ENCODE measurements around the gene TMEM225B. TPM values are rescaled to one million over a fixed set of nuclear protein-coding genes. Genes with fewer than 3 reads are reported as not detected.
"Not testable (repeated sequence)": the region's sequence is repeated elsewhere in the genome, so short reads cannot be mapped to it uniquely, and the experiment has no call there.

The TMEM225B gene
- total and polyA plus RNA-seq, 4 donors, result 0.20 to 1.4 (median 1.0) TPM

DNA sequence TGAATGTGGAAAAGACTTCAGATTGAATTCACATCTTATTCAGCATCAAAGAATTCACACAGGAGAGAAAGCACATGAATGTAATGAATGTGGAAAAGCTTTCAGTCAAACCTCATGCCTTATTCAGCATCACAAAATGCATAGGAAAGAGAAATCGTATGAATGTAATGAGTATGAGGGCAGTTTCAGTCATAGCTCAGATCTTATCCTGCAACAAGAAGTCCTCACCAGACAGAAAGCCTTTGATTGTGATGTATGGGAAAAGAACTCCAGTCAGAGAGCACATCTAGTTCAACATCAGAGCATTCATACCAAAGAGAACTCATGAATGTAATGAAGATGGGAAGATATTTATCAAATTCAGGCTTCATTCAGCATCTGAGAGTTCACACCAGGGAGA lies 24.8 kb upstream of the TMEM225B start:
- peaks cover 8% of the 10 kb centered on the region for H3K36me3 ChIP-seq (ENCODE audit: control insufficient read depth, insufficient read depth, low read length)
- no peak overlapping the region for H3K27ac ChIP-seq (ENCODE audit: low read depth, low read length)
- no peaks in the 10 kb centered on the region for H3K4me1 ChIP-seq (ENCODE audit: control insufficient read depth, insufficient read depth, low read length)
- no CpG with 5 or more reads among the region's 1 CpG for WGBS (ENCODE audit: insufficient coverage)
- H3K9me3 ChIP-seq (ENCODE audit: control insufficient read depth, insufficient read depth, low read length), result no peaks in the 10 kb centered on the region
- no peak for DNase-seq (ENCODE audit: low read depth in 4 of 6, low spot score in 6 of 6)
- H3K4me3 ChIP-seq (ENCODE audit: low read depth, low read length), result no peak overlapping the region
- H3K27me3 ChIP-seq (ENCODE audit: control insufficient read depth, insufficient read depth, low read length), result no peaks in the 10 kb centered on the region

GRCh38 chr7:99576251-99576650 lies 21.8 kb upstream of the TMEM225B start:
- Histone ChIP-seq H3K27ac (ENCODE audit: low read depth, low read length) (no peak overlapping the region), H3K9me3 (ENCODE audit: control insufficient read depth, insufficient read depth, low read length) (no peaks in the 10 kb centered on the region), H3K27me3 (ENCODE audit: control insufficient read depth, insufficient read depth, low read length) (no peaks in the 10 kb centered on the region), H3K36me3 (ENCODE audit: control insufficient read depth, insufficient read depth, low read length) (peaks cover 2% of the 10 kb centered on the region), H3K4me1 (ENCODE audit: control insufficient read depth, insufficient read depth, low read length) (peaks cover 15% of the 10 kb centered on the region), H3K4me3 (ENCODE audit: low read depth, low read length) (no peak overlapping the region)
- WGBS (ENCODE audit: insufficient coverage), result no CpG with 5 or more reads among the region's 3 CpGs
- DNase-seq (ENCODE audit: low read depth in 4 of 6, low spot score in 6 of 6), result no peak

- Histone ChIP-seq H3K36me3 (ENCODE audit: control insufficient read depth, insufficient read depth, low read length) (no peaks in the 10 kb centered on the region), H3K4me3 (ENCODE audit: low read depth, low read length) (peak overlapping the region; percentile 73), H3K9me3 (ENCODE audit: control insufficient read depth, insufficient read depth, low read length) (no peaks in the 10 kb centered on the region), H3K27ac (ENCODE audit: low read depth, low read length) (peak overlapping the region; percentile 52), H3K27me3 (ENCODE audit: control insufficient read depth, insufficient read depth, low read length) (no peaks in the 10 kb centered on the region), H3K4me1 (ENCODE audit: control insufficient read depth, insufficient read depth, low read length) (peaks cover 15% of the 10 kb centered on the region)
- 30% methylated on average over 3 of the region's 10 CpGs for WGBS (ENCODE audit: insufficient coverage)
- peak in 2 of 6 donors; percentile 5 to 9 for DNase-seq (ENCODE audit: low read depth in 4 of 6, low spot score in 6 of 6)
These were observed 18.6 kb upstream of the TMEM225B start for GRCh38 chr7:99579281-99579955.

DNA sequence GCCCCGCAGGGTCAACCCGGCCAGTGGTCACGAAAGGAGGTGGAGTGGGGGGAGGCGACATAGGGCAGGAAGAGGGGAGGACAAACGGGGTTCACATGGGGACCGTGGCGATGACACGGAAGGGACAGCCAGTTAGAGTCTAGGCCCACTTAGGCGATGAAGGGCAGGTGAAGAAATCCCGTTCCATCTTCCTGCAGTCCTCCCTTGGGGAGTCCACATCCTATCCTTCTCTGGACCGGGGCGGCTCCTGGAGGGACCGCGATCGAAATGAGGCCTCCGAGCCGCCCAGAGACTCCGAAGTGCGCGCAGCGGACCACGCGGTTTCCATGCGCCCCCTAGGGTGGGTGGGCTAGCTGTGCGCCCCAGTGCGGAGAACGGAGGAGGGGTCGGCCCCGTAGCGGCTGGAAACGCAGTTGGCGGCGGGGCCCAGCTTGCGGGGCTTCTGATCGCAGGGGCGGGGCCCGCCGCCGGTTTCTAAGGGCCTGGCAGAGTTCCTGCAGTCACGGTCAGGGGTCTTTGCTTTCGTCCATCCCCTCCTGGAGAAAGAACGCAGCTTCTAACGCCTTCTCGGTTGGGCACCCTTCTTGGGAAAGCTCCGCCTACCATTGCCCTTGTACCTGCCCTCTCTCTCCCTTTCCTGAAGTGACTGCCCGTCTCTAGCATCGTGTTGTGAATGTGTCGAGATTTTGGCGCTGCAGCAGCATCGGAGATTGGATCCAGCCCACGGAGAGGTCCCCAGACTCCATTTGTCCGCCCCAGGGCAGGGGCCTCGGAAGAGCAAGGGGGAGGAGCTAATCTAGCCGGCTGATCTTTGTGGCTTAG lies 17.9 kb upstream of the TMEM225B start:
- Histone ChIP-seq H3K27me3 (ENCODE audit: control insufficient read depth, insufficient read depth, low read length) (no peaks in the 10 kb centered on the region), H3K27ac (ENCODE audit: low read depth, low read length) (peak overlapping the region; percentile 52), H3K4me3 (ENCODE audit: low read depth, low read length) (peak overlapping the region; percentile 73), H3K9me3 (ENCODE audit: control insufficient read depth, insufficient read depth, low read length) (no peaks in the 10 kb centered on the region), H3K36me3 (ENCODE audit: control insufficient read depth, insufficient read depth, low read length) (no peaks in the 10 kb centered on the region), H3K4me1 (ENCODE audit: control insufficient read depth, insufficient read depth, low read length) (peaks cover 15% of the 10 kb centered on the region)
- 2% methylated on average over 53 of the region's 54 CpGs for WGBS (ENCODE audit: insufficient coverage)
- DNase-seq (ENCODE audit: low read depth in 4 of 6, low spot score in 6 of 6), result peak; percentile 38 to 93 (median 46)

DNA sequence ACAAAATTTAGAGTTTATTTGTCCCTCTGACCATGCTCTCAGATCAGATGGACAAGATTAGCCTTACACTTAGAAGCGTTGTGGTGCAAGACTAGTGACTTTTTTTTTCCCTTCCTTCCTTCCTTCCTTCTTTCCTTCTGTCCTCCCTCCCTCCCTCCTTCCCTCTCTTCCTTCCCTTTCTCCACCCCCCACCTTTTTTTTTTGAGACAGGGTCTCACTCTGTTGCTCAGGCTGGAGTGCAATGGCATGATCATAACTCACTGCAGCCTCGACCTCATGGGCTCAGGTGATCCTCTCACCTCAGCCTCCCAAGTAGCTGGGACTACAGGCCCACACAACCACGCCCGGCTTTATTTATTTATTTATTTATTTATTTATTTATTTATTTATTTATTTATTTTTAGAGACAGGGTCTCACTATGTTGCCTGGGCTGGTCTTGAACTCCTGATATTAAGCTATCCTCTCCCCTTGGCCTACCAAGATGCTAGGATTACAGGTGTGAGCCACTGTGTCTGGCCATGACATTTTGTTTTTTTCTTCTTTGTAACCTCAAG lies 17.2 kb upstream of the TMEM225B start:
- DNase-seq (ENCODE audit: low read depth in 4 of 6, low spot score in 6 of 6), result peak in 1 of 6 donors; percentile 8
- 0% methylated on average over 1 of the region's 4 CpGs for WGBS (ENCODE audit: insufficient coverage)
- H3K36me3 ChIP-seq (ENCODE audit: control insufficient read depth, insufficient read depth, low read length); H3K9me3 ChIP-seq (ENCODE audit: control insufficient read depth, insufficient read depth, low read length); H3K27me3 ChIP-seq (ENCODE audit: control insufficient read depth, insufficient read depth, low read length): not testable (repeated sequence)
- H3K4me1 ChIP-seq (ENCODE audit: control insufficient read depth, insufficient read depth, low read length), result peaks cover 15% of the 10 kb centered on the region
- peak overlapping the region; percentile 73 for H3K4me3 ChIP-seq (ENCODE audit: low read depth, low read length)
- H3K27ac ChIP-seq (ENCODE audit: low read depth, low read length), result peak overlapping the region; percentile 52

GRCh38 chr7:99588868-99589267 lies 9.2 kb upstream of the TMEM225B start:
- WGBS (ENCODE audit: insufficient coverage), result no CpG with 5 or more reads among the region's 3 CpGs
- Histone ChIP-seq H3K27ac (ENCODE audit: low read depth, low read length) (no peak overlapping the region), H3K27me3 (ENCODE audit: control insufficient read depth, insufficient read depth, low read length) (no peaks in the 10 kb centered on the region), H3K4me1 (ENCODE audit: control insufficient read depth, insufficient read depth, low read length) (no peaks in the 10 kb centered on the region), H3K9me3 (ENCODE audit: control insufficient read depth, insufficient read depth, low read length) (no peaks in the 10 kb centered on the region), H3K4me3 (ENCODE audit: low read depth, low read length) (no peak overlapping the region), H3K36me3 (ENCODE audit: control insufficient read depth, insufficient read depth, low read length) (no peaks in the 10 kb centered on the region)
- DNase-seq (ENCODE audit: low read depth in 4 of 6, low spot score in 6 of 6), result no peak

DNA sequence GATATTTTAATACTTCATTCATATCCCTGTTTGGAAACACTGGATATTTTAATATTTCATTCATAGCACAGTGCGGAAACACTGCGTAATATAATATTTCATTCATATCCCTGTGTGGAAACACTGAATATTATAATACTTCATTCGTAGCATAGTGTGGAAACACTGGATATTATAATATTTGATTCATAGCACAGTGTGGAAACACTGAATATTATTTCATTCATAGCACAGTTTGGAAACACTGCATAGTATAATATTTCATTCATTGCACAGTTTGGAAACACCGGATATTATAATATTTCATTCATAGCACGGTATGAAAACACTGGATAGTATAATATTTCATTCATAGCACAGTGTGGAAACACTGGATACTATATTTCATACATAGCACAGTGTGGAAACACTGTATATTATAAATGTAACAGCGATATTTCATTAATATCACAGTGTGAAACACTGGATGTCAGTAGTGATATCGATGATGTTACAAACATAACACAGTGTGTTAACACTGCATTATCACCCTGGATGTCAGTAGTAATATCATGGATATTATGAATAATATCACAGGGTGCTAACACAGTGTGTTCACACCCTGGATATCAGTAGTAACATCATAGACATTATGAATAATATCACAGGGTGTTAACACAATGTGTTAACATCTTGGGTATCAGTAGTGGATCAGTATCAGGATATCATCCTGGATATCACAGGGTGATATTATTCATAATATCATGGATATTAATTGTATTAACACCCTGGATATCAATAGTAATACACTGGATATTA lies 2.9 kb upstream of the TMEM225B start:
- WGBS (ENCODE audit: insufficient coverage), result no CpG with 5 or more reads among the region's 7 CpGs
- Histone ChIP-seq H3K9me3 (ENCODE audit: control insufficient read depth, insufficient read depth, low read length) (no peaks in the 10 kb centered on the region), H3K27me3 (ENCODE audit: control insufficient read depth, insufficient read depth, low read length) (no peaks in the 10 kb centered on the region)

GRCh38 chr7:99596408-99596955 lies 1.6 kb upstream of the TMEM225B start:
- Histone ChIP-seq H3K27ac (ENCODE audit: low read depth, low read length) (no peak overlapping the region), H3K36me3 (ENCODE audit: control insufficient read depth, insufficient read depth, low read length) (peaks cover 3% of the 10 kb centered on the region), H3K27me3 (ENCODE audit: control insufficient read depth, insufficient read depth, low read length) (no peaks in the 10 kb centered on the region), H3K4me3 (ENCODE audit: low read depth, low read length) (no peak overlapping the region), H3K4me1 (ENCODE audit: control insufficient read depth, insufficient read depth, low read length) (no peaks in the 10 kb centered on the region), H3K9me3 (ENCODE audit: control insufficient read depth, insufficient read depth, low read length) (no peaks in the 10 kb centered on the region)
- no peak for DNase-seq (ENCODE audit: low read depth in 4 of 6, low spot score in 6 of 6)
- WGBS (ENCODE audit: insufficient coverage), result no CpG with 5 or more reads among the region's 1 CpG

More for the DNA sequence above, 2.9 kb upstream of the TMEM225B start:
- DNase-seq (ENCODE audit: low read depth in 4 of 6, low spot score in 6 of 6), result no peak
- Histone ChIP-seq H3K36me3 (ENCODE audit: control insufficient read depth, insufficient read depth, low read length) (peaks cover 3% of the 10 kb centered on the region), H3K27ac (ENCODE audit: low read depth, low read length) (no peak overlapping the region), H3K4me1 (ENCODE audit: control insufficient read depth, insufficient read depth, low read length) (no peaks in the 10 kb centered on the region), H3K4me3 (ENCODE audit: low read depth, low read length) (no peak overlapping the region)

GRCh38 chr7:99599836-99600235 lies 1.8 kb downstream of the TMEM225B start:
- Histone ChIP-seq H3K4me1 (ENCODE audit: control insufficient read depth, insufficient read depth, low read length) (no peaks in the 10 kb centered on the region), H3K4me3 (ENCODE audit: low read depth, low read length) (no peak overlapping the region), H3K36me3 (ENCODE audit: control insufficient read depth, insufficient read depth, low read length) (peaks cover 3% of the 10 kb centered on the region), H3K27me3 (ENCODE audit: control insufficient read depth, insufficient read depth, low read length) (no peaks in the 10 kb centered on the region), H3K27ac (ENCODE audit: low read depth, low read length) (no peak overlapping the region), H3K9me3 (ENCODE audit: control insufficient read depth, insufficient read depth, low read length) (no peaks in the 10 kb centered on the region)
- 90% methylated on average over 4 of the region's 4 CpGs for WGBS (ENCODE audit: insufficient coverage)
- no peak for DNase-seq (ENCODE audit: low read depth in 4 of 6, low spot score in 6 of 6)
